ENCODE data around the gene SIRT3. TPM values are rescaled to one million over a fixed set of nuclear protein-coding genes. Genes with fewer than 3 reads are reported as not detected.

The SIRT3 gene
- total RNA-seq, 4 donors from 2014 or later = 8.1 to 48.0 (median 14.7) TPM

DNA sequence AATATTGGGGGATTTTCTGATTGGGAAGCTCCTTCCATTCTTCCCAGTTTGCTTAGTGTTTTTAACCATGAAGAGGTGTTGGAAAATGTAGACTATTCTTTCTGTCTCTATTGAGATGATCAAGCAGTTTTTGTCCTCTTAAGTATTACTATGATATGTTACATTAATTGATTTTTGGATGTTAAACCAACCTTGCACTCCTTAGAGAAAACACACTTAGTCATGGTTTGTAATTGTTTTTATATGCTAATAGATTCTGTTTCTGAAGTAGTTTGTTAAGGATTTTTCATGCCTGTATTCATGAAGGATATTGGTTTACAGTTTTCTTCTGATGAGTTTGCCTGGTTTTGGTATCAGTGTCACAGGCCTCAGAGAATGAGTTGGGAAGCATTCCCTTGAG is 40.1 kb upstream of the SIRT3 start:
- TF ChIP-seq CTCF (IDR thresholded peaks at IDR 0.05; ENCODE audit: low read depth) = no peak

- no peak for TF ChIP-seq CTCF (IDR thresholded peaks at IDR 0.05; ENCODE audit: low read depth)
Observed at GRCh38 chr11:272931-273198, 36.7 kb upstream of the SIRT3 start.

DNA sequence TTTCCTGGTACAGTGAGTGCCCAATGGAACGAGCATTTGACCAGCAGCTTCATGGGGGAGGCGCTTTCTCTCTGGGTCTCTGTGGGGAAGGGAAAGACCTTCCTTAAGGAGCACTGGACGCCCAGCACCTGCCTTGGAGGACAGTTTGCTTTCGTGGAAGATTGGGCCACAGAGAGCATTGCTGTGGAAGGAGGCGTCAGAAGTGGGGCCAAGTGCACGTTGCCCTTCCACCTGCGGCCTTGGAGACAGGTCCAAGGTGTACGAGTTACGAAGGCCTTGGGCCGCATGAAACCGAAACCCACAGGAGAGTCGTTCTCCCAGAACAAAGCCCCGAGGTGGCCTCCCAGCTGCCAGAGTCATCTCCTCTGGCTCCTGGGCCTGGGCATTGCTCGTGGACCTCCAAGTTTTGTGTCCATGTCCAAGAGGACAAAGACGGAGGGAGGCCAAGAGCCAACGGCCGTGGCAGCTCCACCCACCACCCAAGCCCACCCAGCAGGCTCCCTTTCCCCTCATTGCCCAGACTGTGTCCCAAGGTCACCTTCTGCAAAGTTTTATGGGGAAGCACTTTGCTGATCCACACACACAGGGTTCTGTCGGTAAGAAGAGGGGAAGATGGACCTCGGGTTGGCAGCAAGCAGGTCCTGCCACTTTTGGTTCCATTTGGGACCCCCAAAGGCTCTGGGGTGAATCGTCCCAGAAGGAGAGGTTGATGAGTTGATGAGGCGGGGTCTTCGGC is 36.2 kb upstream of the SIRT3 start:
- TF ChIP-seq CTCF (IDR thresholded peaks at IDR 0.05; ENCODE audit: low read depth) = no peak

- no peak for TF ChIP-seq CTCF (IDR thresholded peaks at IDR 0.05; ENCODE audit: low read depth)
Observed at GRCh38 chr11:271319-271715, 35.2 kb upstream of the SIRT3 start.

DNA sequence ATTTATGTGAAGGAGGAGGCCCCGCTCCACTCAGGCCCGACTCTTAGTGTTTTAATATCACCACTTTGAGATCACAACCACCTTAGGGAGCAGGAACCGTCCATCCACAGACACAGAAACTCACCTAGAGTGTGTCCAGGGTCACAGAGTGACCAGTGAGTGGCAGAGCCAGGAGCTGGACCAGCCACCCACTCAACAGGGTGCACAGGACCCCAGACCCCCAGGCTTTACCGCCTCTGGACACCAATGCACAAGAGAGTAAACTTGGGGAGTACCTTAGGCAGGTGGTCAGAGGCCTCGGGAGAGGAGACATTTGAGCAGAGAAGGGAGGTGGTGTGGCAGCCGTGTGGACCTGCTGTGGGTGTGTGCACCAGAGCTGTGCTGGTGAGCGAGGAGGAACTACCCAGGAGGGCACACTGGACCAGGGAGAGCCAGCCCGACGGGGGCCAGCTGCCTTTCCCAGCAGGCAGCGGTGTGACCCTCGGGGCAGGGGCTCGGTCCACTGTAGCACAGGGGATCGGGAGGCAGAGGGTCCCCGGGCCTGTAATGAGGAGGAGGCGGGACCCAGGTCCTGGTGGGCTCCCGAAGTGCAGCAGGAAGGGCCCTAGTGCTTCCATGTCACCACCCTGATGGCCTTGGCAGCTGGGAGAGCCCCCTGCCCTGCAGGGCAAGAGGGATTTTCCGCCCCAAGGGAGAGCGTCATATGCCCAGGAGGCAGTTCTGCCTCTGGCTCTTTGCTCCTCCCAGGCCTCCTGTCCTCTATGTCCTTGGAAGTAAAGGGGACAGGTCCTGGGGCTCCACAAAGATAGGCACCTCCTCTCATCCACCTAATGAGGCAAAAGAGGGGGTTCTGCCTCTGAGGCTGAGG is 34.5 kb upstream of the SIRT3 start:
- no peak for TF ChIP-seq CTCF (IDR thresholded peaks at IDR 0.05; ENCODE audit: low read depth)

GRCh38 chr11:269146-269890 is 33.2 kb upstream of the SIRT3 start:
- TF ChIP-seq CTCF (IDR thresholded peaks at IDR 0.05; ENCODE audit: low read depth) = no peak

GRCh38 chr11:267491-267994 is 31.4 kb upstream of the SIRT3 start:
- TF ChIP-seq CTCF (IDR thresholded peaks at IDR 0.05; ENCODE audit: low read depth) = no peak
